Heart left ventricle (tissue), 16 donors: Measurements from ENCODE around the gene CHMP5. TPM values are rescaled to one million over a fixed set of nuclear protein-coding genes. Genes with fewer than 3 reads are reported as not detected.

Experiments
- ATAC-seq, 4 donors: fragments of 200-7000 bp; cut with Tn5 transposase; one replicate each; pipeline ENCODE4 v1.9.1; 2020 to 2022; ENCODE audit warnings: moderate library complexity in 4 of 4, mild to moderate bottlenecking in 3 of 4, moderate number of reproducible peaks in 1 of 4
- DNase-seq, 5 donors: peaks; one replicate each; pipeline ENCODE4 v3.0.0-alpha.2; 2020
- H3K27ac ChIP-seq, 12 donors: fragments of 200-600 bp; sonication (generic) in 4 of 12; one replicate each; pipeline versions ENCODE4 v1.5.0 to v1.8.0; 2016 to 2022; ENCODE audit warnings: mild to moderate bottlenecking in 2 of 12
- H3K27me3 ChIP-seq, 9 donors: fragments of 200-600 bp; sonication (generic) in 2 of 9; one replicate each; pipeline versions ENCODE4 v1.5.1 to v1.8.0; 2016 to 2022; ENCODE audit warnings: mild to moderate bottlenecking in 3 of 9
- H3K36me3 ChIP-seq, 9 donors: fragments of 200-600 bp; sonication (generic) in 2 of 9; one replicate each; pipeline versions ENCODE4 v1.5.0 to v1.8.0; 2018 to 2022; ENCODE audit warnings: mild to moderate bottlenecking in 2 of 9
- H3K4me1 ChIP-seq, 12 donors: fragments of 200-600 bp; sonication (generic) in 4 of 12; one replicate each; pipeline versions ENCODE4 v1.5.0 to v1.8.0; 2016 to 2022; ENCODE audit warnings: mild to moderate bottlenecking in 3 of 12
- H3K4me3 ChIP-seq, 12 donors: fragments of 200-600 bp; sonication (generic) in 4 of 12; one replicate each; pipeline versions ENCODE4 v1.5.0 to v1.8.0; 2017 to 2022; ENCODE audit warnings: mild to moderate bottlenecking in 9 of 12, moderate library complexity in 4 of 12
- H3K9me3 ChIP-seq, 12 donors: fragments of 200-600 bp; sonication (generic) in 4 of 12; one replicate each; pipeline versions ENCODE4 v1.5.0 to v1.8.0; 2016 to 2022; ENCODE audit warnings: mild to moderate bottlenecking in 1 of 12
- CTCF ChIP-seq, 12 donors: fragments of 200-600 bp; sonication (generic) in 4 of 12; IDR thresholded peaks; one replicate each; pipeline versions ENCODE4 v1.5.0 to v1.8.0; 2018 to 2022; ENCODE audit warnings: antibody characterized with exemption in 12 of 12, mild to moderate bottlenecking in 5 of 12
- POLR2A ChIP-seq, 2 donors: fragments of 450-650 bp; IDR thresholded peaks; one replicate each; pipeline ENCODE4 v1.6.1; 2017; ENCODE audit warnings: antibody characterized with exemption in 2 of 2, mild to moderate bottlenecking in 2 of 2, moderate library complexity in 2 of 2
- WGBS, 4 donors: extraction: QIAGEN DNeasy Blood & Tissue Kit in 2 of 4; methylation state at CpG; one replicate each; pipeline versions ENCODE4 v1.1.5 to v1.1.7; 2013 to 2018; 5-methylcytosine and 5-hydroxymethylcytosine counted together
- intact Hi-C, 10 donors: fragments of 100-400 bp; cut with DNase I; formaldehyde crosslinking; loops; one replicate each; pipeline versions ENCODE4 v1.11.1 to v1.14.2; 2022
- polyA plus RNA-seq, 2 donors: library from polyadenylated mRNA; stranded (reverse); fragments of 200-250 nt; gene quantifications; one replicate each; pipeline ENCODE4 v1.2.3, GENCODE V29; 2013
- total RNA-seq, 9 donors: library from RNA; depleted of rRNA in 2 of 9; stranded (reverse); fragments of >200 nt in 2 of 9; fragmentation: NEBNext Ultra II Directional in 3 of 9; extraction: Animal tissue kit (Norgen Biotek cat#: 25700) in 3 of 9; gene quantifications; one replicate each; pipeline versions ENCODE4 v1.1.0 to v1.2.4, GENCODE V29; 2016 to 2023
- donor health status: ischemic (EF 13 %, LVEDD 7.1; RV severe dilation, severe dysfunction).
- donor health status: healthy with polysubstance abuse.
- donor health status: DM: no; HTN: yes; CAD: no.
- donor health status: DM: no; HTN: no; CAD: no.
- donor health status: ischemic (EF 25% LVEDD 6.9; RV normal size, moderate dysfunction).
- donor health status: ischemic (EF 25% LVEDD 5.7; RV mildly dilated, moderate dysfunction).
- donor health status: healthy.
- donor health status: DM: yes; HTN: yes; CAD: no.
- donor health status: ischemic (EF 35%, LVEDD 5.7; RV mildly dilated, moderate dysfunction).
- donor health status: nonischemic (EF 11% LVEDD 7.7; RV severe dilation, severe dysfunction).
- donor health status: DM: yes; HTN: yes; CAD: no.
- donor health status: PGD.
- donor health status: ischemic (EF 29% LVEDD 5.4; RV normal size, mild dysfunction).
- donor health status: nonischemic (EF 23%, LVEDD 6.1; RV moderate dilation, normal function).

Gene CHMP5
- total and polyA plus RNA-seq, 11 donors, result 24.7 to 76.5 (median 53.0) TPM

- intact Hi-C loops, result loop anchor here in 7 of 10 donors (1.0 to 10.0 kb wide), 8 partner anchors 26 to 435 kb away; partner anchors contain the start of gene BAG1 (in 1 of the 7)
- 0 to 1% (median 1%) methylated on average over 14 of the region's 14 CpGs for WGBS, 4 donors
- ATAC-seq, result peak; percentile 54 to 62 (median 59)
Observed at GRCh38 chr9:33289936-33290246, 25.0 kb downstream of the CHMP5 start.

GRCh38 chr9:33290247-33291030 lies 25.6 kb downstream of the CHMP5 start, which contains the start of gene NFX1:
Gene NFX1, plus strand, starts transcription at chr9:33290516. Its CDS starts 57 bp downstream, at chr9:33290573.
- intact Hi-C loops, result loop anchor here in 4 of 10 donors (1.0 to 10.0 kb wide), 5 partner anchors 26 to 434 kb away; partner anchors contain the start of gene BAG1 (in 1 of the 4)
- peak within 1 kb of the TSS; percentile 56 to 94 (median 78) for H3K4me3 ChIP-seq
- peak; percentile 36 to 90 for TF ChIP-seq POLR2A (IDR thresholded peaks at IDR 0.05)
- TF ChIP-seq CTCF (IDR thresholded peaks at IDR 0.05), result no peak
- peaks cover 0 to 48% (median 31%) of the 10 kb centered on the region in 9 donors for H3K36me3 ChIP-seq
- peak; percentile 91 to 96 (median 94) for ATAC-seq
- DNase-seq, result peak; percentile 98 to 99 (median 98)
- peak within 1 kb of the TSS; percentile 94 to 100 (median 98) for H3K27ac ChIP-seq
- H3K9me3 ChIP-seq, result no peaks in the 10 kb centered on the region
- 0 to 1% (median 0%) methylated on average over 37 to 63 of the region's 63 CpGs for WGBS, 4 donors
- no peaks in the 10 kb centered on the region for H3K27me3 ChIP-seq
- H3K4me1 ChIP-seq, result peaks cover 9 to 58% (median 34%) of the 10 kb centered on the region in 12 donors

More at GRCh38 chr9:33289936-33290246, 25.0 kb downstream of the CHMP5 start:
- Histone ChIP-seq H3K4me1 (peaks cover 9 to 54% (median 33%) of the 10 kb centered on the region in 12 donors), H3K27me3 (no peaks in the 10 kb centered on the region), H3K27ac (peak overlapping the region; percentile 94 to 100 (median 98)), H3K4me3 (peak overlapping the region; percentile 56 to 94 (median 78)), H3K36me3 (peaks cover 0 to 43% (median 31%) of the 10 kb centered on the region in 9 donors), H3K9me3 (no peaks in the 10 kb centered on the region)
- DNase-seq, result no peak
- no peak for TF ChIP-seq CTCF (IDR thresholded peaks at IDR 0.05)
- no peak for TF ChIP-seq POLR2A (IDR thresholded peaks at IDR 0.05)

GRCh38 chr9:33291031-33291397 lies 26.2 kb downstream of the CHMP5 start:
- WGBS, 4 donors, result 7 to 15% (median 14%) methylated on average over 7 of the region's 7 CpGs
- peak overlapping the region; percentile 94 to 100 (median 98) for H3K27ac ChIP-seq
- intact Hi-C loops, result loop anchor here in 3 of 10 donors (5.0 to 10.0 kb wide), 3 partner anchors 36 to 434 kb away; no protein-coding TSS in a partner anchor
- H3K36me3 ChIP-seq, result peaks cover 0 to 49% (median 31%) of the 10 kb centered on the region in 9 donors
- TF ChIP-seq POLR2A (IDR thresholded peaks at IDR 0.05) (no peak), CTCF (IDR thresholded peaks at IDR 0.05) (no peak)
- no peaks in the 10 kb centered on the region for H3K9me3 ChIP-seq
- peak overlapping the region; percentile 56 to 94 (median 78) for H3K4me3 ChIP-seq
- H3K4me1 ChIP-seq, result peaks cover 9 to 64% (median 36%) of the 10 kb centered on the region in 12 donors
- ATAC-seq, result no peak
- no peaks in the 10 kb centered on the region for H3K27me3 ChIP-seq
- DNase-seq, result no peak

- H3K27ac ChIP-seq, result peak overlapping the region in 2 of 12 donors; percentile 97 to 98
- no peak for DNase-seq
- H3K4me1 ChIP-seq, result peaks cover 11 to 69% (median 42%) of the 10 kb centered on the region in 12 donors
- H3K27me3 ChIP-seq, result no peaks in the 10 kb centered on the region
- no peak for TF ChIP-seq CTCF (IDR thresholded peaks at IDR 0.05)
- TF ChIP-seq POLR2A (IDR thresholded peaks at IDR 0.05), result no peak
- no peaks in the 10 kb centered on the region for H3K9me3 ChIP-seq
- intact Hi-C loops, result loop anchor here in 3 of 10 donors (5.0 to 10.0 kb wide), 3 partner anchors 35 to 433 kb away; no protein-coding TSS in a partner anchor
- WGBS, 4 donors, result 85 to 89% (median 87%) methylated on average over 5 of the region's 5 CpGs
- peaks cover 0 to 53% (median 36%) of the 10 kb centered on the region in 9 donors for H3K36me3 ChIP-seq
- ATAC-seq, result no peak
- H3K4me3 ChIP-seq, result peak overlapping the region in 2 of 12 donors; percentile 80 to 86
Observed at GRCh38 chr9:33291901-33292300, 27.1 kb downstream of the CHMP5 start.
